Measurements from ENCODE around the gene CC2D1A.
"Not testable (repeated sequence)": the region's sequence is repeated elsewhere in the genome, so short reads cannot be mapped to it uniquely, and the experiment has no call there.

The CC2D1A gene

GRCh38 chr19:13965377-13965896, 59.4 kb downstream of the CC2D1A start:
- no peak for DNase-seq

- DNase-seq: no peak
These were observed 60.1 kb downstream of the CC2D1A start for GRCh38 chr19:13965926-13966683.

- DNase-seq: no peak
These were observed 60.7 kb downstream of the CC2D1A start for GRCh38 chr19:13966684-13967128.

GRCh38 chr19:13967206-13967605, 61.2 kb downstream of the CC2D1A start:
- not testable (repeated sequence) for DNase-seq

- no peak for DNase-seq
These were observed 62.5 kb downstream of the CC2D1A start for GRCh38 chr19:13968383-13968935.

GRCh38 chr19:13968999-13969398, 63.0 kb downstream of the CC2D1A start:
- DNase-seq: no peak

GRCh38 chr19:13969897-13970296, 63.9 kb downstream of the CC2D1A start:
- no peak for DNase-seq

GRCh38 chr19:13971868-13972267, 65.9 kb downstream of the CC2D1A start:
- DNase-seq: not testable (repeated sequence)

GRCh38 chr19:13972368-13973155, 66.6 kb downstream of the CC2D1A start:
- no peak for DNase-seq

GRCh38 chr19:13973479-13973878, 67.5 kb downstream of the CC2D1A start:
- not testable (repeated sequence) for DNase-seq

GRCh38 chr19:13974073-13974472, 68.1 kb downstream of the CC2D1A start:
- DNase-seq: peak; percentile 82

- DNase-seq: no peak
These were observed 69.9 kb downstream of the CC2D1A start for GRCh38 chr19:13975870-13976269.

- DNase-seq: no peak
These were observed 70.4 kb downstream of the CC2D1A start for GRCh38 chr19:13976446-13976845.

GRCh38 chr19:13977803-13978202, 71.8 kb downstream of the CC2D1A start:
- DNase-seq: no peak

GRCh38 chr19:13978351-13979243, 72.6 kb downstream of the CC2D1A start:
- peak; percentile 63 for DNase-seq

- no peak for DNase-seq
These were observed 73.2 kb downstream of the CC2D1A start for GRCh38 chr19:13979244-13979615.

GRCh38 chr19:13979686-13980085, 73.7 kb downstream of the CC2D1A start:
- no peak for DNase-seq

- no peak for DNase-seq
These were observed 74.3 kb downstream of the CC2D1A start for GRCh38 chr19:13980340-13980739.
